Neural cell (in vitro differentiated cells): ENCODE measurements around the gene METTL14.

ENCODE experiments used
- EZH2 ChIP-seq: fragments of 200-600, 300-800 bp; shearing (Covaris generic), sonication (generic); IDR thresholded peaks from 2 replicates; pipeline ENCODE4 v1.6.1; 2014; ENCODE audit warnings: antibody characterized with exemption, low read length, borderline replicate concordance, mild to moderate bottlenecking; ENCODE audit not compliant: insufficient read depth, poor library complexity, severe bottlenecking
- MXI1 ChIP-seq: fragments of 450-650 bp; conservative IDR thresholded peaks from 2 replicates; pipeline ENCODE4 v1.6.1; 2014; ENCODE audit warnings: antibody characterized with exemption, mild to moderate bottlenecking; ENCODE audit not compliant: poor library complexity, severe bottlenecking
- TAF1 ChIP-seq: IDR thresholded peaks from 2 replicates; pipeline ENCODE4 v1.6.1; 2012; ENCODE audit warnings: low read depth

DNA sequence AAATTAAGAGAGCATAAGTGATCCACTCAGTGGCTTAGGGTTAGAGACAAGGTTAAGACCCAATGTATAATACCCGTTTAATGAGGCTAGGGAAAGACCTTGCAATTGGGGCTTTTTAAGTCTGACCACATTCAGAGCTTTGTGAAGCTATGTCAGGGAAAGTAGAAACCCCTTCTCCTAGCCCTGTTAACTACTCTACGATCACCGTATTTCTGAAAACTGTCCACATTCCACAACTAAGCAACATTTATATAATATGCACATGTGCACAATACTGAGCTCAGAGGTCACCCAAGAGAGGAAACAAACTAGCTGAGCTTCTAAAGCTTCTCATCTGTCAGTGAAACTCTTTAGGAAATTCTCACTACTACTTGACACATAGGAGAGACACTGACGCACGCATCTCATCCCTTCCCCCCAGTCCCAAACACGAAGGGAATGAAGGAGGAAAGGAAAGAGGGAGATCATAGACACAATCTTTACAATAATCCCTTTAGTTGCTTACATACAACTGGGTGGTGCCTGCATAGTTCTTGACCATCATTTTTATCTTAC, 56.2 kb downstream of the METTL14 start:
- TF ChIP-seq EZH2: no peak
- TF ChIP-seq MXI1: no peak
- TF ChIP-seq TAF1: no peak
